B cell (primary cell): ENCODE results near the gene TTC32.

ENCODE experiments used
- EZH2 ChIP-seq: IDR thresholded peaks from 2 replicates; pipeline ENCODE4 v1.6.1; 2012; ENCODE audit warnings: borderline replicate concordance, low read depth, mild to moderate bottlenecking, moderate library complexity, low read length; ENCODE audit not compliant: insufficient read depth, poor library complexity, severe bottlenecking
- TF ChIP-seq, protein P1 (sequence below): fragments of 200-600 bp; IDR thresholded peaks from one replicate; pipeline ENCODE4 v1.8.0; 2022; ENCODE audit warnings: antibody characterized with exemption, mild to moderate bottlenecking

DNA sequence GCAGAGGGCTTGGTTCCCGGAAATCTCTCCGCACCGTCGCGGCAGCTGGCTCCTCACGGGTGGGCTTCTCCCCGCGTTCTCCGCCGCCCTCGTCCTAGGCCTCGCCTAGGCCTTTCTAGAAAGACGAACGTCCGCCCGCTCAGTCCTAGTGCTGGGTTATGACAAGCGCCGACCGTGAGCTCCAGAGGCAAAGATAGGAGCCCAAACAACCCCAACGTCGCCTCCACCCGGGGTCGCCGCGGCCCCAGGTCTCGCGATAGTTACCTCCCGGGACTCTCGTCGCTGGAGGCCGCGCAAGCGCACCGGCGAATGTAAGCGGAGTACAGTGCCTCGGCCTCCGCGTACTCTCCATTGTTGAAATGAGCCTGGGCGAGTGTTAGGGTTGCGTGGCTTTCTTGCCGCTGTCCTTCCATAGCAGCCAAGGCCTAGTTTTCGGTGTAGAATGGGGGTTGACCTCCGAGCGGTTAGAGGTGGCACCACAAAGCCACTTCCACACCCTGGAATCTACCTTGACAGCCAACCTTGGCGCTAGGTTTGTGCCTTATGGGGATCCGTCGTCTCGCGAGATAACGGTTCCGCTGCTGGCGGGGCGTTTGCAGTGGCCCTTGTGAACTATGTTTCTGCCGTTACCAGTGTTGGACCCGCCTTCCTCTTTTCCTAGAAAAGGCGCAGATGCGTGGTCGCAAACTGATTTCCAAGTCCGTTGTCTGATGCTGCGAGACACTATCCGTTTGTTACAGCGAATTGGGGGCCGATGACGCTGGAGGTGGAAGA lies at the start of gene TTC32:
- TF ChIP-seq, protein P1, sequence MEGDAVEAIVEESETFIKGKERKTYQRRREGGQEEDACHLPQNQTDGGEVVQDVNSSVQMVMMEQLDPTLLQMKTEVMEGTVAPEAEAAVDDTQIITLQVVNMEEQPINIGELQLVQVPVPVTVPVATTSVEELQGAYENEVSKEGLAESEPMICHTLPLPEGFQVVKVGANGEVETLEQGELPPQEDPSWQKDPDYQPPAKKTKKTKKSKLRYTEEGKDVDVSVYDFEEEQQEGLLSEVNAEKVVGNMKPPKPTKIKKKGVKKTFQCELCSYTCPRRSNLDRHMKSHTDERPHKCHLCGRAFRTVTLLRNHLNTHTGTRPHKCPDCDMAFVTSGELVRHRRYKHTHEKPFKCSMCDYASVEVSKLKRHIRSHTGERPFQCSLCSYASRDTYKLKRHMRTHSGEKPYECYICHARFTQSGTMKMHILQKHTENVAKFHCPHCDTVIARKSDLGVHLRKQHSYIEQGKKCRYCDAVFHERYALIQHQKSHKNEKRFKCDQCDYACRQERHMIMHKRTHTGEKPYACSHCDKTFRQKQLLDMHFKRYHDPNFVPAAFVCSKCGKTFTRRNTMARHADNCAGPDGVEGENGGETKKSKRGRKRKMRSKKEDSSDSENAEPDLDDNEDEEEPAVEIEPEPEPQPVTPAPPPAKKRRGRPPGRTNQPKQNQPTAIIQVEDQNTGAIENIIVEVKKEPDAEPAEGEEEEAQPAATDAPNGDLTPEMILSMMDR: no peak
- TF ChIP-seq EZH2: no peak
